ENCODE data around the gene ALDH1L1. TPM values are rescaled to one million over a fixed set of nuclear protein-coding genes. Genes with fewer than 3 reads are reported as not detected.

ALDH1L1 gene
- total and polyA plus RNA-seq, 2 experiments from 2014 or later, result 1.0 to 1.3 TPM

- Mint-ChIP-seq H3K4me3 (no peak overlapping the region), H3K27ac (no peak overlapping the region), H3K27me3 (ENCODE audit: insufficient read depth, low read depth, poor library complexity) (peaks cover 2% of the 10 kb centered on the region), H3K4me1 (no peaks in the 10 kb centered on the region), H3K9me3 (peaks cover 3% of the 10 kb centered on the region; the same call in 1 of the 3 replicates), H3K36me3 (ENCODE audit: low read depth) (no peaks in the 10 kb centered on the region)
- TF ChIP-seq STAT1 (IDR thresholded peaks at IDR 0.05; ENCODE audit: unreplicated experiment) (no peak), POLR2AphosphoS5 (IDR thresholded peaks at IDR 0.05; ENCODE audit: low read depth) (no peak), NANOG (IDR thresholded peaks at IDR 0.05; ENCODE audit: borderline replicate concordance) (no peak), ZNF114 (CRISPR knock-in tag; IDR thresholded peaks at IDR 0.05) (no peak)
- H3K4me3 ChIP-seq, result no peak overlapping the region
- H3K27ac ChIP-seq (ENCODE audit: low read depth), result no peak overlapping the region
- no peaks in the 10 kb centered on the region for H3K27me3 ChIP-seq (ENCODE audit: insufficient read depth)
- no peaks in the 10 kb centered on the region for H4K20me1 ChIP-seq (replicated peaks; ENCODE audit: insufficient read depth)
- H3K9me2 ChIP-seq (ENCODE audit: insufficient read depth), result no peaks in the 10 kb centered on the region
- no peak for DNase-seq (ENCODE audit: low spot score)
- H2AFZ ChIP-seq, result no peak overlapping the region
- H3K36me3 ChIP-seq (ENCODE audit: insufficient read depth), result no peaks in the 10 kb centered on the region
- ATAC-seq, result no peak
- H3K79me2 ChIP-seq (replicated peaks; ENCODE audit: insufficient read depth), result no peaks in the 10 kb centered on the region
- no peak overlapping the region for H3K4me2 ChIP-seq
- no peaks in the 10 kb centered on the region for H3K4me1 ChIP-seq (ENCODE audit: insufficient read depth)
- no peaks in the 10 kb centered on the region for H3F3A ChIP-seq (replicated peaks; ENCODE audit: low read depth)
These were observed 71.1 kb downstream of the ALDH1L1 start for GRCh38 chr3:126109146-126109879.

DNA sequence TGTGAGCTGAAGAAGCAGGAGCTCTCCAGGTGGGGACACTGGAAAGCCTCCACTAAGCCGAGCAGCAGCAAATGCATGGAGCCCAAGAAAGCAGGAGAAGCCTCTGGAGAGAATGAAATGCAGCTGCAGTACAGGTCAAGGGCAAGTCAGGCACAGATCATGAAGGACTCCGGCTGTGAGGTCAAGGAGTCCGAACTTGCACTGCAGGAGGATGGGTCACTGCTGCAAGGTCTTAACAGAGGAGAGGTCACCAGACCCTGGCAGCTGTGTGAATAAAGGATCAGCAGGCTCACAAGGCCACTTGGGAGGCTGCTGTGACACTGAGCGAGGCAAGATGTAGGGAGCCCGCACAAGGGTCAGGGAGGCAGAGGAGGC, 71.7 kb downstream of the ALDH1L1 start:
- no peaks in the 10 kb centered on the region for H3K4me1 Mint-ChIP-seq
- Histone ChIP-seq H3K9me2 (ENCODE audit: insufficient read depth) (no peaks in the 10 kb centered on the region), H3F3A (replicated peaks; ENCODE audit: low read depth) (no peaks in the 10 kb centered on the region), H3K27me3 (ENCODE audit: insufficient read depth) (no peaks in the 10 kb centered on the region), H3K4me2 (no peak overlapping the region), H3K36me3 (ENCODE audit: insufficient read depth) (no peaks in the 10 kb centered on the region), H3K79me2 (replicated peaks; ENCODE audit: insufficient read depth) (no peaks in the 10 kb centered on the region), H2AFZ (no peak overlapping the region), H4K20me1 (replicated peaks; ENCODE audit: insufficient read depth) (no peaks in the 10 kb centered on the region), H3K27ac (ENCODE audit: low read depth) (no peak overlapping the region), H3K4me3 (no peak overlapping the region), H3K4me1 (ENCODE audit: insufficient read depth) (no peaks in the 10 kb centered on the region)
- ATAC-seq, result no peak
- no peak overlapping the region for H3K27ac Mint-ChIP-seq
- TF ChIP-seq CREB1 (CRISPR knock-in tag; IDR thresholded peaks at IDR 0.05; ENCODE audit: low read depth) (no peak), STAT1 (IDR thresholded peaks at IDR 0.05; ENCODE audit: unreplicated experiment) (no peak), EZH2phosphoT487 (IDR thresholded peaks at IDR 0.05; ENCODE audit: unreplicated experiment) (no peak), ZNF331 (CRISPR knock-in tag; IDR thresholded peaks at IDR 0.05; ENCODE audit: low read depth) (no peak), ZNF462 (CRISPR knock-in tag; IDR thresholded peaks at IDR 0.05) (no peak), ETS1 (IDR thresholded peaks at IDR 0.05) (no peak), EZH2 (IDR thresholded peaks at IDR 0.05; ENCODE audit: low read depth, unreplicated experiment) (no peak), JUNB (IDR thresholded peaks at IDR 0.05; ENCODE audit: unreplicated experiment) (no peak), NANOG (IDR thresholded peaks at IDR 0.05; ENCODE audit: borderline replicate concordance) (no peak)
- TF ChIP-seq, protein P1, sequence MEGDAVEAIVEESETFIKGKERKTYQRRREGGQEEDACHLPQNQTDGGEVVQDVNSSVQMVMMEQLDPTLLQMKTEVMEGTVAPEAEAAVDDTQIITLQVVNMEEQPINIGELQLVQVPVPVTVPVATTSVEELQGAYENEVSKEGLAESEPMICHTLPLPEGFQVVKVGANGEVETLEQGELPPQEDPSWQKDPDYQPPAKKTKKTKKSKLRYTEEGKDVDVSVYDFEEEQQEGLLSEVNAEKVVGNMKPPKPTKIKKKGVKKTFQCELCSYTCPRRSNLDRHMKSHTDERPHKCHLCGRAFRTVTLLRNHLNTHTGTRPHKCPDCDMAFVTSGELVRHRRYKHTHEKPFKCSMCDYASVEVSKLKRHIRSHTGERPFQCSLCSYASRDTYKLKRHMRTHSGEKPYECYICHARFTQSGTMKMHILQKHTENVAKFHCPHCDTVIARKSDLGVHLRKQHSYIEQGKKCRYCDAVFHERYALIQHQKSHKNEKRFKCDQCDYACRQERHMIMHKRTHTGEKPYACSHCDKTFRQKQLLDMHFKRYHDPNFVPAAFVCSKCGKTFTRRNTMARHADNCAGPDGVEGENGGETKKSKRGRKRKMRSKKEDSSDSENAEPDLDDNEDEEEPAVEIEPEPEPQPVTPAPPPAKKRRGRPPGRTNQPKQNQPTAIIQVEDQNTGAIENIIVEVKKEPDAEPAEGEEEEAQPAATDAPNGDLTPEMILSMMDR (conservative IDR thresholded peaks at IDR 0.05; ENCODE audit: low read depth in 2 of 2), result no peak
- no peak for DNase-seq (ENCODE audit: low spot score)
- H3K4me3 Mint-ChIP-seq, result no peak overlapping the region
- H3K27me3 Mint-ChIP-seq (ENCODE audit: insufficient read depth, low read depth, poor library complexity), result peaks cover 2% of the 10 kb centered on the region
- H3K36me3 Mint-ChIP-seq (ENCODE audit: low read depth), result no peaks in the 10 kb centered on the region
- peaks cover 3% of the 10 kb centered on the region; the same call in 1 of the 3 replicates for H3K9me3 Mint-ChIP-seq
